Tibial nerve (tissue), 4 donors: ENCODE measurements around the gene RBBP5. TPM values are rescaled to one million over a fixed set of nuclear protein-coding genes. Genes with fewer than 3 reads are reported as not detected.

Experiments used
- DNase-seq, 2 donors: peaks; one replicate each; pipeline ENCODE4 v3.0.0-alpha.2; 2019; ENCODE audit warnings: low spot score in 2 of 2
- H3K27ac ChIP-seq, 4 donors: fragments of 200-600 bp; sonication (generic) in 3 of 4; one replicate each; pipeline ENCODE4 v1.5.1; 2017 to 2019; ENCODE audit warnings: mild to moderate bottlenecking in 1 of 4
- H3K27me3 ChIP-seq, 2 donors: fragments of 200-600 bp; sonication (generic) in 1 of 2; one replicate each; pipeline versions ENCODE4 v1.5.1 to v1.6.0; 2017 to 2019
- H3K36me3 ChIP-seq, 3 donors: fragments of 200-600 bp; sonication (generic); one replicate each; pipeline ENCODE4 v1.5.1; 2018 to 2019
- H3K4me1 ChIP-seq, 4 donors: fragments of 200-600 bp; sonication (generic) in 3 of 4; one replicate each; pipeline ENCODE4 v1.5.1; 2017 to 2019
- H3K4me3 ChIP-seq, 4 donors: fragments of 200-600 bp; sonication (generic) in 3 of 4; one replicate each; pipeline ENCODE4 v1.5.1; 2017 to 2019; ENCODE audit warnings: mild to moderate bottlenecking in 1 of 4, moderate library complexity in 1 of 4
- H3K9me3 ChIP-seq, 4 donors: fragments of 200-600 bp; sonication (generic) in 3 of 4; one replicate each; pipeline ENCODE4 v1.5.1; 2017 to 2019
- EP300 ChIP-seq, 2 donors: sonication (generic); formaldehyde crosslinking; IDR thresholded peaks; one replicate each; pipeline ENCODE4 v1.6.1; 2017; ENCODE audit warnings: antibody characterized with exemption in 2 of 2, mild to moderate bottlenecking in 1 of 2
- POLR2A ChIP-seq, 2 donors: fragments of 450-650 bp; IDR thresholded peaks; one replicate each; pipeline ENCODE4 v1.6.1; 2017; ENCODE audit warnings: antibody characterized with exemption in 2 of 2, mild to moderate bottlenecking in 2 of 2, moderate library complexity in 2 of 2
- WGBS, 2 donors: methylation state at CpG; one replicate each; pipeline ENCODE4 v1.1.5; 2018; 5-methylcytosine and 5-hydroxymethylcytosine counted together
- total RNA-seq, 4 donors: library from RNA; depleted of rRNA; stranded (reverse); fragments of >200 nt; gene quantifications; one replicate each; pipeline ENCODE4 v1.1.0, GENCODE V29; 2016
- TF ChIP-seq, protein P1 (sequence below), 5 experiments: fragments of 200-600 bp in 3 of 5; fragments of 450-650 bp in 2 of 5; sonication (generic) in 3 of 5; IDR thresholded peaks; one replicate each; pipeline ENCODE4 v1.5.1; 2016 to 2019; ENCODE audit warnings: antibody characterized with exemption in 5 of 5, mild to moderate bottlenecking in 3 of 5, moderate library complexity in 2 of 5

The RBBP5 gene
- total RNA-seq, 4 donors from 2014 or later: 12.5 to 18.4 (median 14.4) TPM

GRCh38 chr1:205118752-205119151 is 3.0 kb downstream of the RBBP5 start:
- no peak overlapping the region for H3K4me3 ChIP-seq
- H3K27ac ChIP-seq: no peak overlapping the region
- peaks cover 0 to 39% (median 18%) of the 10 kb centered on the region in 4 donors for H3K4me1 ChIP-seq
- no peaks in the 10 kb centered on the region for H3K27me3 ChIP-seq
- H3K36me3 ChIP-seq: peaks cover 0 to 41% (median 6%) of the 10 kb centered on the region in 3 donors
- no peak for DNase-seq
- WGBS, 2 donors: 84 to 88% methylated on average over 2 of the region's 2 CpGs
- H3K9me3 ChIP-seq: no peaks in the 10 kb centered on the region
- TF ChIP-seq, protein P1, sequence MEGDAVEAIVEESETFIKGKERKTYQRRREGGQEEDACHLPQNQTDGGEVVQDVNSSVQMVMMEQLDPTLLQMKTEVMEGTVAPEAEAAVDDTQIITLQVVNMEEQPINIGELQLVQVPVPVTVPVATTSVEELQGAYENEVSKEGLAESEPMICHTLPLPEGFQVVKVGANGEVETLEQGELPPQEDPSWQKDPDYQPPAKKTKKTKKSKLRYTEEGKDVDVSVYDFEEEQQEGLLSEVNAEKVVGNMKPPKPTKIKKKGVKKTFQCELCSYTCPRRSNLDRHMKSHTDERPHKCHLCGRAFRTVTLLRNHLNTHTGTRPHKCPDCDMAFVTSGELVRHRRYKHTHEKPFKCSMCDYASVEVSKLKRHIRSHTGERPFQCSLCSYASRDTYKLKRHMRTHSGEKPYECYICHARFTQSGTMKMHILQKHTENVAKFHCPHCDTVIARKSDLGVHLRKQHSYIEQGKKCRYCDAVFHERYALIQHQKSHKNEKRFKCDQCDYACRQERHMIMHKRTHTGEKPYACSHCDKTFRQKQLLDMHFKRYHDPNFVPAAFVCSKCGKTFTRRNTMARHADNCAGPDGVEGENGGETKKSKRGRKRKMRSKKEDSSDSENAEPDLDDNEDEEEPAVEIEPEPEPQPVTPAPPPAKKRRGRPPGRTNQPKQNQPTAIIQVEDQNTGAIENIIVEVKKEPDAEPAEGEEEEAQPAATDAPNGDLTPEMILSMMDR (IDR thresholded peaks at IDR 0.05): no peak
- TF ChIP-seq POLR2A (IDR thresholded peaks at IDR 0.05) (no peak), EP300 (IDR thresholded peaks at IDR 0.05) (no peak)

DNA sequence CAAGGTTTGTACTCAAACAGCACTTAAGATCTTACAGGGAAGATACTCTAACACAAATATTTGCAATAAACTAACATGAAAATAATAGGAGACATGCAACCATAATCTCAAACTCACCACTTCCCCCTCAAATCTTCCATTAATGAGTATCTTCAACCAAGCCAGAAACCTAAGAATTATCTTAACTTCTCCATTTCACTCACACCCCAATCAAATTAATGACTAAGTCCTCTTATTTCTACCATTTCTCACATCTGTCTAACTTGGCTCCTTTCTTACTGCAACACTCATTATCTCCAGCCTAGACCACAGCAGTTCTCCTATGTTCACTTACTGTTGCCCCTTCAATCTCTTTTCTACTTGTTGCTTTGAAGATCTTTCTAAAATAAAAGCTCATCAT is 10.4 kb downstream of the RBBP5 start:
- Histone ChIP-seq H3K27ac (no peak overlapping the region), H3K4me3 (no peak overlapping the region), H3K27me3 (no peaks in the 10 kb centered on the region), H3K4me1 (peaks cover 0 to 4% (median 0%) of the 10 kb centered on the region in 4 donors), H3K36me3 (peaks cover 0 to 90% (median 13%) of the 10 kb centered on the region in 3 donors), H3K9me3 (no peaks in the 10 kb centered on the region)
- no peak for DNase-seq
- TF ChIP-seq, protein P1 (IDR thresholded peaks at IDR 0.05): no peak
- no peak for TF ChIP-seq EP300 (IDR thresholded peaks at IDR 0.05)
- TF ChIP-seq POLR2A (IDR thresholded peaks at IDR 0.05): no peak

DNA sequence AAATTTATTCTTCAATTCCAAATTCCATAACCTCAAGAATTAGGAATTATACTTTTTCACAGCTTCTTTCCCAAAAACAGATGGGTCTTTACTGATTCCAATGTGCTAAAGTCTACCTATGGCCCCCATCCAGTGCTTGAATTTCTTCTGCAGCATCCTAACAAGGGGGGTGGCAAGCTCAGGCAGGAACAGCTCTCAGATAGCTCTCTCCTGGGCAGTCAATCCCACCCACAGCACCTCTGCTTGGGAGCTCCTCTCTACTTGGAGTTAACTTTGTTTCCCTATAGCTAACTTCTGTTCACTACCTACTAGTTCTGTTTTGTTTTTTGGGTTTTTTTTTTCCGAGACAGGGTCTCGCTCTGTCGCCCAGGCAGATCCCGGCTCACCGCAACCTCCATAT is 12.1 kb downstream of the RBBP5 start:
- H3K36me3 ChIP-seq: peaks cover 0 to 93% (median 13%) of the 10 kb centered on the region in 3 donors
- no peaks in the 10 kb centered on the region for H3K27me3 ChIP-seq
- H3K9me3 ChIP-seq: no peaks in the 10 kb centered on the region
- no peak overlapping the region for H3K27ac ChIP-seq
- H3K4me3 ChIP-seq: no peak overlapping the region
- DNase-seq: no peak
- no peaks in the 10 kb centered on the region for H3K4me1 ChIP-seq
- 91 to 96% methylated on average over 5 of the region's 5 CpGs for WGBS, 2 donors
- TF ChIP-seq POLR2A (IDR thresholded peaks at IDR 0.05) (no peak), EP300 (IDR thresholded peaks at IDR 0.05) (no peak)

DNA sequence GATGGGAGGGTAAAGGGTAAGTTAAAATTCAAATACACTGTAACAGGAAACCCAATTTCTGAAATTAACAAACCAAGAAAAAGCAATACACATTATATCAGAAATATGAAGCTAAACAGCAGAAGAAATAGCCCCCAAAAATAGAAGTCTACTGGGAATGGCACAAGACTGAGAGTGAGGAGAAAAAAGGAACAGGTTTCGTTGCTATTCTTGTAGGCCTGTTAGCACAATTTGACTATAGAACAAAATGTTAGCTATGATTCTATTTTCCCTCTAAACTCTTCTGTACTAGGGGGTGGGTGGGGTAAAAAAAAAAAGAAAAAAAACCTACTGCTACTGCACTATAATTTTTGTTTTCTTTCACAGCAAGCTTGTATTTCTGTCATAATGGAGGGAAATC is 12.5 kb downstream of the RBBP5 start:
- no peaks in the 10 kb centered on the region for H3K4me1 ChIP-seq
- H3K9me3 ChIP-seq: no peaks in the 10 kb centered on the region
- H3K27ac ChIP-seq: no peak overlapping the region
- no peaks in the 10 kb centered on the region for H3K27me3 ChIP-seq
- DNase-seq: no peak
- TF ChIP-seq POLR2A (IDR thresholded peaks at IDR 0.05): no peak
- TF ChIP-seq, protein P1 (IDR thresholded peaks at IDR 0.05): no peak
- no peak for TF ChIP-seq EP300 (IDR thresholded peaks at IDR 0.05)
- H3K4me3 ChIP-seq: no peak overlapping the region
- peaks cover 0 to 93% (median 13%) of the 10 kb centered on the region in 3 donors for H3K36me3 ChIP-seq
- 82% methylated on average over 1 of the region's 1 CpG for WGBS, 2 donors

DNA sequence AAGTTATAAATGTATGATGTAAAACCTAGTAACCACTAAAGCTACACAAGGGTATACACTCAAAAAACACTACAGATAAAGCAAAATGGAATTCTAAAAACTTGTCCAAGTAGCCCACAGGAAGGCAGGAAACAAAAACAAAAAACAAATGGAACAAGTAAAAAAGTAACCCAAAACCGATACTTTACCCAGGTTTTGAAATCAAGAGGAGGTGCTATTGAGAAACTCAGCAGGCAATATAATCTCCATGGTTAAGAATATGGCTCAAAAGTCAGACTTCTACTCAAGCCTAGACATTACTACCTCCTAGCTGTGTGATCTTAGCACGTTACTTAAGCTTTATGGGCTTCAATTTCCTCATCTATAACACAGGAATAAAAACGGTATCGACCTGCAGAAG is 13.3 kb downstream of the RBBP5 start:
- H3K4me1 ChIP-seq: no peaks in the 10 kb centered on the region
- H3K27me3 ChIP-seq: no peaks in the 10 kb centered on the region
- no peak overlapping the region for H3K27ac ChIP-seq
- peaks cover 0 to 93% (median 13%) of the 10 kb centered on the region in 3 donors for H3K36me3 ChIP-seq
- WGBS, 2 donors: 87 to 93% methylated on average over 4 of the region's 4 CpGs
- no peak for TF ChIP-seq POLR2A (IDR thresholded peaks at IDR 0.05)
- TF ChIP-seq EP300 (IDR thresholded peaks at IDR 0.05): no peak
- TF ChIP-seq, protein P1 (IDR thresholded peaks at IDR 0.05): no peak
- no peak for DNase-seq
- no peaks in the 10 kb centered on the region for H3K9me3 ChIP-seq
- no peak overlapping the region for H3K4me3 ChIP-seq

- no peaks in the 10 kb centered on the region for H3K4me1 ChIP-seq
- H3K27ac ChIP-seq: no peak overlapping the region
- no peaks in the 10 kb centered on the region for H3K9me3 ChIP-seq
- no peak for DNase-seq
- no peak overlapping the region for H3K4me3 ChIP-seq
- TF ChIP-seq POLR2A (IDR thresholded peaks at IDR 0.05) (no peak), EP300 (IDR thresholded peaks at IDR 0.05) (no peak)
- TF ChIP-seq, protein P1 (IDR thresholded peaks at IDR 0.05): no peak
- no peaks in the 10 kb centered on the region for H3K27me3 ChIP-seq
- WGBS, 2 donors: 93 to 97% methylated on average over 4 of the region's 4 CpGs
- H3K36me3 ChIP-seq: peaks cover 0 to 93% (median 11%) of the 10 kb centered on the region in 3 donors
These were observed 14.5 kb downstream of the RBBP5 start for GRCh38 chr1:205107327-205107726.
